ENCODE measurements around the gene CD200R1L. TPM values are rescaled to one million over a fixed set of nuclear protein-coding genes. Genes with fewer than 3 reads are reported as not detected.

Gene CD200R1L
- total and polyA plus RNA-seq, 2 experiments from 2014 or later, result not detected

DNA sequence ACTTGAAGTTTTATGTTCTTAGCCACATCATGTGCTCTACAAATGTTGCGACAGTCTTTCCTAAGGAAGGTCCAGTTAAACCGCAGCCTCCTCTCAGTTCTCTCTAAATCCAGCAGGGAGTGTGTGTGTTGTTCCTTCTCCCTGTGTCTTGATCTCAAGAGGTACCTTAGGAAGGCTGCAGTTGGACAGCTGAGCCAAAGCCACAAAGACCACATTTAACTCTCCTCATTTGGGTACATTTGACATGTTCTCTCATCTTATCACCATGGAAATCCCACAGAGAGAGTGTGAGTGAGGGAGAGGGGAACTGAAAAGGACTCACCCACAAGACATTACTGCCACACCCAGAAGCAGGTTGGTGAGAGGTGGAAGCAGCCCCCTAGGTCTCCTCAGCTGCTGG, 79.5 kb downstream of the CD200R1L start (continued):
- TF ChIP-seq, protein P1, sequence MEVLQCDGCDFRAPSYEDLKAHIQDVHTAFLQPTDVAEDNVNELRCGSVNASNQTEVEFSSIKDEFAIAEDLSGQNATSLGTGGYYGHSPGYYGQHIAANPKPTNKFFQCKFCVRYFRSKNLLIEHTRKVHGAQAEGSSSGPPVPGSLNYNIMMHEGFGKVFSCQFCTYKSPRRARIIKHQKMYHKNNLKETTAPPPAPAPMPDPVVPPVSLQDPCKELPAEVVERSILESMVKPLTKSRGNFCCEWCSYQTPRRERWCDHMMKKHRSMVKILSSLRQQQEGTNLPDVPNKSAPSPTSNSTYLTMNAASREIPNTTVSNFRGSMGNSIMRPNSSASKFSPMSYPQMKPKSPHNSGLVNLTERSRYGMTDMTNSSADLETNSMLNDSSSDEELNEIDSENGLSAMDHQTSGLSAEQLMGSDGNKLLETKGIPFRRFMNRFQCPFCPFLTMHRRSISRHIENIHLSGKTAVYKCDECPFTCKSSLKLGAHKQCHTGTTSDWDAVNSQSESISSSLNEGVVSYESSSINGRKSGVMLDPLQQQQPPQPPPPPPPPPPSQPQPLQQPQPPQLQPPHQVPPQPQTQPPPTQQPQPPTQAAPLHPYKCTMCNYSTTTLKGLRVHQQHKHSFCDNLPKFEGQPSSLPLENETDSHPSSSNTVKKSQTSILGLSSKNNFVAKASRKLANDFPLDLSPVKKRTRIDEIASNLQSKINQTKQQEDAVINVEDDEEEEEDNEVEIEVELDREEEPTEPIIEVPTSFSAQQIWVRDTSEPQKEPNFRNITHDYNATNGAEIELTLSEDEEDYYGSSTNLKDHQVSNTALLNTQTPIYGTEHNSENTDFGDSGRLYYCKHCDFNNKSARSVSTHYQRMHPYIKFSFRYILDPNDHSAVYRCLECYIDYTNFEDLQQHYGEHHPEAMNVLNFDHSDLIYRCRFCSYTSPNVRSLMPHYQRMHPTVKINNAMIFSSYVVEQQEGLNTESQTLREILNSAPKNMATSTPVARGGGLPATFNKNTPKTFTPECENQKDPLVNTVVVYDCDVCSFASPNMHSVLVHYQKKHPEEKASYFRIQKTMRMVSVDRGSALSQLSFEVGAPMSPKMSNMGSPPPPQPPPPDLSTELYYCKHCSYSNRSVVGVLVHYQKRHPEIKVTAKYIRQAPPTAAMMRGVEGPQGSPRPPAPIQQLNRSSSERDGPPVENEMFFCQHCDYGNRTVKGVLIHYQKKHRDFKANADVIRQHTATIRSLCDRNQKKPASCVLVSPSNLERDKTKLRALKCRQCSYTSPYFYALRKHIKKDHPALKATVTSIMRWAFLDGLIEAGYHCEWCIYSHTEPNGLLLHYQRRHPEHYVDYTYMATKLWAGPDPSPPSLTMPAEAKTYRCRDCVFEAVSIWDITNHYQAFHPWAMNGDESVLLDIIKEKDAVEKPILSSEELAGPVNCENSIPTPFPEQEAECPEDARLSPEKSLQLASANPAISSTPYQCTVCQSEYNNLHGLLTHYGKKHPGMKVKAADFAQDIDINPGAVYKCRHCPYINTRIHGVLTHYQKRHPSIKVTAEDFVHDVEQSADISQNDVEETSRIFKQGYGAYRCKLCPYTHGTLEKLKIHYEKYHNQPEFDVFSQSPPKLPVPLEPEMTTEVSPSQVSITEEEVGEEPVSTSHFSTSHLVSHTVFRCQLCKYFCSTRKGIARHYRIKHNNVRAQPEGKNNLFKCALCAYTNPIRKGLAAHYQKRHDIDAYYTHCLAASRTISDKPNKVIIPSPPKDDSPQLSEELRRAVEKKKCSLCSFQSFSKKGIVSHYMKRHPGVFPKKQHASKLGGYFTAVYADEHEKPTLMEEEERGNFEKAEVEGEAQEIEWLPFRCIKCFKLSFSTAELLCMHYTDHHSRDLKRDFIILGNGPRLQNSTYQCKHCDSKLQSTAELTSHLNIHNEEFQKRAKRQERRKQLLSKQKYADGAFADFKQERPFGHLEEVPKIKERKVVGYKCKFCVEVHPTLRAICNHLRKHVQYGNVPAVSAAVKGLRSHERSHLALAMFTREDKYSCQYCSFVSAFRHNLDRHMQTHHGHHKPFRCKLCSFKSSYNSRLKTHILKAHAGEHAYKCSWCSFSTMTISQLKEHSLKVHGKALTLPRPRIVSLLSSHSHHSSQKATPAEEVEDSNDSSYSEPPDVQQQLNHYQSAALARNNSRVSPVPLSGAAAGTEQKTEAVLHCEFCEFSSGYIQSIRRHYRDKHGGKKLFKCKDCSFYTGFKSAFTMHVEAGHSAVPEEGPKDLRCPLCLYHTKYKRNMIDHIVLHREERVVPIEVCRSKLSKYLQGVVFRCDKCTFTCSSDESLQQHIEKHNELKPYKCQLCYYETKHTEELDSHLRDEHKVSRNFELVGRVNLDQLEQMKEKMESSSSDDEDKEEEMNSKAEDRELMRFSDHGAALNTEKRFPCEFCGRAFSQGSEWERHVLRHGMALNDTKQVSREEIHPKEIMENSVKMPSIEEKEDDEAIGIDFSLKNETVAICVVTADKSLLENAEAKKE (CRISPR knock-in tag; IDR thresholded peaks at IDR 0.05), result no peak
- no peak for TF ChIP-seq JUNB (IDR thresholded peaks at IDR 0.05; ENCODE audit: unreplicated experiment)
- TF ChIP-seq, protein P2, sequence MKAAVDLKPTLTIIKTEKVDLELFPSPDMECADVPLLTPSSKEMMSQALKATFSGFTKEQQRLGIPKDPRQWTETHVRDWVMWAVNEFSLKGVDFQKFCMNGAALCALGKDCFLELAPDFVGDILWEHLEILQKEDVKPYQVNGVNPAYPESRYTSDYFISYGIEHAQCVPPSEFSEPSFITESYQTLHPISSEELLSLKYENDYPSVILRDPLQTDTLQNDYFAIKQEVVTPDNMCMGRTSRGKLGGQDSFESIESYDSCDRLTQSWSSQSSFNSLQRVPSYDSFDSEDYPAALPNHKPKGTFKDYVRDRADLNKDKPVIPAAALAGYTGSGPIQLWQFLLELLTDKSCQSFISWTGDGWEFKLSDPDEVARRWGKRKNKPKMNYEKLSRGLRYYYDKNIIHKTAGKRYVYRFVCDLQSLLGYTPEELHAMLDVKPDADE (IDR thresholded peaks at IDR 0.05), result no peak
- no peak for TF ChIP-seq ZNF331 (CRISPR knock-in tag; IDR thresholded peaks at IDR 0.05; ENCODE audit: low read depth)
- no peak for TF ChIP-seq CREB1 (CRISPR knock-in tag; IDR thresholded peaks at IDR 0.05; ENCODE audit: low read depth)
- no peak for TF ChIP-seq ZNF114 (CRISPR knock-in tag; IDR thresholded peaks at IDR 0.05)

Other genes starting within 250 kb of the CD200R1L start
- 5.4 and 8.1 TPM in 2 replicates for gene CCDC80, start 205.7 kb downstream of the CD200R1L start, total RNA-seq (2014; rRNA removed; shearing (Covaris generic))
- 6.0 and 6.7 TPM in 2 replicates for gene CCDC80, start 205.7 kb downstream of the CD200R1L start, polyA plus RNA-seq (2016; fragmentation: Nextera tagmentation; extraction: Ambion mirVana)
- 0.12 and 0.28 TPM in 2 replicates for gene CD200R1, start 128.2 kb upstream of the CD200R1L start, total RNA-seq (2014; rRNA removed; shearing (Covaris generic))
- 0.18 and 0.35 TPM in 2 replicates for gene CD200R1, start 128.2 kb upstream of the CD200R1L start, polyA plus RNA-seq (2016; fragmentation: Nextera tagmentation; extraction: Ambion mirVana)
- 18.7 and 47.1 TPM in 2 replicates for gene GTPBP8, start 144.1 kb upstream of the CD200R1L start, total RNA-seq (2014; rRNA removed; shearing (Covaris generic))
- gene GTPBP8, start 144.1 kb upstream of the CD200R1L start, polyA plus RNA-seq (2016; fragmentation: Nextera tagmentation; extraction: Ambion mirVana), result 36.8 and 39.9 TPM in 2 replicates